Measurements from ENCODE around the gene CACNA2D1. TPM values are rescaled to one million over a fixed set of nuclear protein-coding genes. Genes with fewer than 3 reads are reported as not detected.

The CACNA2D1 gene
- total and polyA plus RNA-seq, 9 of the 15 experiments (the other 6 are each of a cell fraction or from before 2014, with no cell fraction given): 0.49 TPM; not detected in 8

- TF ChIP-seq, protein P1, sequence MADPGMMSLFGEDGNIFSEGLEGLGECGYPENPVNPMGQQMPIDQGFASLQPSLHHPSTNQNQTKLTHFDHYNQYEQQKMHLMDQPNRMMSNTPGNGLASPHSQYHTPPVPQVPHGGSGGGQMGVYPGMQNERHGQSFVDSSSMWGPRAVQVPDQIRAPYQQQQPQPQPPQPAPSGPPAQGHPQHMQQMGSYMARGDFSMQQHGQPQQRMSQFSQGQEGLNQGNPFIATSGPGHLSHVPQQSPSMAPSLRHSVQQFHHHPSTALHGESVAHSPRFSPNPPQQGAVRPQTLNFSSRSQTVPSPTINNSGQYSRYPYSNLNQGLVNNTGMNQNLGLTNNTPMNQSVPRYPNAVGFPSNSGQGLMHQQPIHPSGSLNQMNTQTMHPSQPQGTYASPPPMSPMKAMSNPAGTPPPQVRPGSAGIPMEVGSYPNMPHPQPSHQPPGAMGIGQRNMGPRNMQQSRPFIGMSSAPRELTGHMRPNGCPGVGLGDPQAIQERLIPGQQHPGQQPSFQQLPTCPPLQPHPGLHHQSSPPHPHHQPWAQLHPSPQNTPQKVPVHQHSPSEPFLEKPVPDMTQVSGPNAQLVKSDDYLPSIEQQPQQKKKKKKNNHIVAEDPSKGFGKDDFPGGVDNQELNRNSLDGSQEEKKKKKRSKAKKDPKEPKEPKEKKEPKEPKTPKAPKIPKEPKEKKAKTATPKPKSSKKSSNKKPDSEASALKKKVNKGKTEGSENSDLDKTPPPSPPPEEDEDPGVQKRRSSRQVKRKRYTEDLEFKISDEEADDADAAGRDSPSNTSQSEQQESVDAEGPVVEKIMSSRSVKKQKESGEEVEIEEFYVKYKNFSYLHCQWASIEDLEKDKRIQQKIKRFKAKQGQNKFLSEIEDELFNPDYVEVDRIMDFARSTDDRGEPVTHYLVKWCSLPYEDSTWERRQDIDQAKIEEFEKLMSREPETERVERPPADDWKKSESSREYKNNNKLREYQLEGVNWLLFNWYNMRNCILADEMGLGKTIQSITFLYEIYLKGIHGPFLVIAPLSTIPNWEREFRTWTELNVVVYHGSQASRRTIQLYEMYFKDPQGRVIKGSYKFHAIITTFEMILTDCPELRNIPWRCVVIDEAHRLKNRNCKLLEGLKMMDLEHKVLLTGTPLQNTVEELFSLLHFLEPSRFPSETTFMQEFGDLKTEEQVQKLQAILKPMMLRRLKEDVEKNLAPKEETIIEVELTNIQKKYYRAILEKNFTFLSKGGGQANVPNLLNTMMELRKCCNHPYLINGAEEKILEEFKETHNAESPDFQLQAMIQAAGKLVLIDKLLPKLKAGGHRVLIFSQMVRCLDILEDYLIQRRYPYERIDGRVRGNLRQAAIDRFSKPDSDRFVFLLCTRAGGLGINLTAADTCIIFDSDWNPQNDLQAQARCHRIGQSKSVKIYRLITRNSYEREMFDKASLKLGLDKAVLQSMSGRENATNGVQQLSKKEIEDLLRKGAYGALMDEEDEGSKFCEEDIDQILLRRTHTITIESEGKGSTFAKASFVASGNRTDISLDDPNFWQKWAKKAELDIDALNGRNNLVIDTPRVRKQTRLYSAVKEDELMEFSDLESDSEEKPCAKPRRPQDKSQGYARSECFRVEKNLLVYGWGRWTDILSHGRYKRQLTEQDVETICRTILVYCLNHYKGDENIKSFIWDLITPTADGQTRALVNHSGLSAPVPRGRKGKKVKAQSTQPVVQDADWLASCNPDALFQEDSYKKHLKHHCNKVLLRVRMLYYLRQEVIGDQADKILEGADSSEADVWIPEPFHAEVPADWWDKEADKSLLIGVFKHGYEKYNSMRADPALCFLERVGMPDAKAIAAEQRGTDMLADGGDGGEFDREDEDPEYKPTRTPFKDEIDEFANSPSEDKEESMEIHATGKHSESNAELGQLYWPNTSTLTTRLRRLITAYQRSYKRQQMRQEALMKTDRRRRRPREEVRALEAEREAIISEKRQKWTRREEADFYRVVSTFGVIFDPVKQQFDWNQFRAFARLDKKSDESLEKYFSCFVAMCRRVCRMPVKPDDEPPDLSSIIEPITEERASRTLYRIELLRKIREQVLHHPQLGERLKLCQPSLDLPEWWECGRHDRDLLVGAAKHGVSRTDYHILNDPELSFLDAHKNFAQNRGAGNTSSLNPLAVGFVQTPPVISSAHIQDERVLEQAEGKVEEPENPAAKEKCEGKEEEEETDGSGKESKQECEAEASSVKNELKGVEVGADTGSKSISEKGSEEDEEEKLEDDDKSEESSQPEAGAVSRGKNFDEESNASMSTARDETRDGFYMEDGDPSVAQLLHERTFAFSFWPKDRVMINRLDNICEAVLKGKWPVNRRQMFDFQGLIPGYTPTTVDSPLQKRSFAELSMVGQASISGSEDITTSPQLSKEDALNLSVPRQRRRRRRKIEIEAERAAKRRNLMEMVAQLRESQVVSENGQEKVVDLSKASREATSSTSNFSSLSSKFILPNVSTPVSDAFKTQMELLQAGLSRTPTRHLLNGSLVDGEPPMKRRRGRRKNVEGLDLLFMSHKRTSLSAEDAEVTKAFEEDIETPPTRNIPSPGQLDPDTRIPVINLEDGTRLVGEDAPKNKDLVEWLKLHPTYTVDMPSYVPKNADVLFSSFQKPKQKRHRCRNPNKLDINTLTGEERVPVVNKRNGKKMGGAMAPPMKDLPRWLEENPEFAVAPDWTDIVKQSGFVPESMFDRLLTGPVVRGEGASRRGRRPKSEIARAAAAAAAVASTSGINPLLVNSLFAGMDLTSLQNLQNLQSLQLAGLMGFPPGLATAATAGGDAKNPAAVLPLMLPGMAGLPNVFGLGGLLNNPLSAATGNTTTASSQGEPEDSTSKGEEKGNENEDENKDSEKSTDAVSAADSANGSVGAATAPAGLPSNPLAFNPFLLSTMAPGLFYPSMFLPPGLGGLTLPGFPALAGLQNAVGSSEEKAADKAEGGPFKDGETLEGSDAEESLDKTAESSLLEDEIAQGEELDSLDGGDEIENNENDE (IDR thresholded peaks at IDR 0.05; ENCODE audit: low read depth, low read length): no peak
- TF ChIP-seq STAG1 (CRISPR knock-in tag; IDR thresholded peaks at IDR 0.05; ENCODE audit: borderline replicate concordance): no peak
- TF ChIP-seq MBD2 (IDR thresholded peaks at IDR 0.05; ENCODE audit: borderline replicate concordance, low read depth): no peak
- TF ChIP-seq TCF7 (IDR thresholded peaks at IDR 0.05; ENCODE audit: borderline replicate concordance): no peak
Measured at GRCh38 chr7:82376739-82377138, 66.8 kb downstream of the CACNA2D1 start (continued).

Data from K562 (cell line).